Measurements from ENCODE around the gene IL1R1. TPM values are rescaled to one million over a fixed set of nuclear protein-coding genes. Genes with fewer than 3 reads are reported as not detected.

Gene IL1R1
- total RNA-seq, 1 experiment from 2014 or later = 0.39 TPM

DNA sequence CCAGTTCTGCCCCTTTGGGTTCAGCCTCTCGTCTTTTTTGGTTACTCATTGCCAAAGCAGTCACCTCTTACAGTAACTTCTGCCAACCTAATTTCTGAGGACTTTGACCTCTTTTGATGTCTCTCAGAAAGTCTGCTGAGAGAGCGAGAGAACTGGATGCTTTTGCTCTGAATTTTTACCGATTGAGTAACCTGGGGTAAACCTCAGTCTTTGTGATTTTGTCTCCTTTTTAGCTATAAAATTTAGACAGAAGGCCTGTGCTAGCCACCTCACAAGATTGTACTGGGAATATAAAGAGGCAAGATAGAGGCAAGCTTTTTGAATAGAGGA lies 34.8 kb upstream of the IL1R1 start:
- H3K79me2 ChIP-seq (ENCODE audit: insufficient read depth, low read length) = no peaks in the 10 kb centered on the region
- H2BK15ac ChIP-seq (ENCODE audit: low read depth, low read length) = no peak overlapping the region
- H3K4me1 Mint-ChIP-seq = peaks cover 17 to 21% of the 10 kb centered on the region in 2 experiments
- no peaks in the 10 kb centered on the region for H3K23me2 ChIP-seq (ENCODE audit: insufficient read length, low read depth, low read length, poor library complexity, severe bottlenecking)
- no peak overlapping the region for H2BK5ac ChIP-seq (ENCODE audit: insufficient read length, low read length)
- TF ChIP-seq, protein P1, sequence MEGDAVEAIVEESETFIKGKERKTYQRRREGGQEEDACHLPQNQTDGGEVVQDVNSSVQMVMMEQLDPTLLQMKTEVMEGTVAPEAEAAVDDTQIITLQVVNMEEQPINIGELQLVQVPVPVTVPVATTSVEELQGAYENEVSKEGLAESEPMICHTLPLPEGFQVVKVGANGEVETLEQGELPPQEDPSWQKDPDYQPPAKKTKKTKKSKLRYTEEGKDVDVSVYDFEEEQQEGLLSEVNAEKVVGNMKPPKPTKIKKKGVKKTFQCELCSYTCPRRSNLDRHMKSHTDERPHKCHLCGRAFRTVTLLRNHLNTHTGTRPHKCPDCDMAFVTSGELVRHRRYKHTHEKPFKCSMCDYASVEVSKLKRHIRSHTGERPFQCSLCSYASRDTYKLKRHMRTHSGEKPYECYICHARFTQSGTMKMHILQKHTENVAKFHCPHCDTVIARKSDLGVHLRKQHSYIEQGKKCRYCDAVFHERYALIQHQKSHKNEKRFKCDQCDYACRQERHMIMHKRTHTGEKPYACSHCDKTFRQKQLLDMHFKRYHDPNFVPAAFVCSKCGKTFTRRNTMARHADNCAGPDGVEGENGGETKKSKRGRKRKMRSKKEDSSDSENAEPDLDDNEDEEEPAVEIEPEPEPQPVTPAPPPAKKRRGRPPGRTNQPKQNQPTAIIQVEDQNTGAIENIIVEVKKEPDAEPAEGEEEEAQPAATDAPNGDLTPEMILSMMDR (conservative IDR thresholded peaks at IDR 0.05) = no peak
- H3K4me1 ChIP-seq (ENCODE audit: insufficient read depth, low read length) = no peaks in the 10 kb centered on the region; the same call in 1 of the 2 replicates
- no peak overlapping the region for H4K91ac ChIP-seq (ENCODE audit: insufficient read length, low read depth, low read length)
- H3K27me3 ChIP-seq (ENCODE audit: insufficient read depth, low read length) = no peaks in the 10 kb centered on the region
- H3K36me3 Mint-ChIP-seq (ENCODE audit: insufficient read depth in 1 of 3, low read depth in 3 of 3) = peaks cover 0 to 6% (median 5%) of the 10 kb centered on the region in 3 experiments; a peak in 2 of 7 replicates
- H3K4me3 Mint-ChIP-seq = no peak overlapping the region
- no peaks in the 10 kb centered on the region for H3K79me1 ChIP-seq (ENCODE audit: insufficient read depth, low read depth, low read length, poor library complexity, severe bottlenecking)
- no CpG with 5 or more reads among the region's 3 CpGs for WGBS (ENCODE audit: extremely low coverage, insufficient read length, low lambda C conversion rate)
- H3T11ph ChIP-seq (ENCODE audit: low read length) = no peak overlapping the region
- no peak overlapping the region for H2BK120ac ChIP-seq (ENCODE audit: low read depth, low read length, poor library complexity, severe bottlenecking)
- no peak overlapping the region for H4K5ac ChIP-seq (ENCODE audit: insufficient read length, low read depth, low read length)
- peaks cover 1% of the 10 kb centered on the region; the same call in 1 of the 2 replicates for H3K27me3 Mint-ChIP-seq (ENCODE audit: low read depth)
- H3K27ac Mint-ChIP-seq = no peak overlapping the region
- H3K9ac ChIP-seq (ENCODE audit: extremely low read depth, insufficient read length, low read length) = no peak overlapping the region
- no peaks in the 10 kb centered on the region for H4K20me1 ChIP-seq (ENCODE audit: control insufficient read depth, insufficient read depth, insufficient read length)
- no peak overlapping the region for H3K18ac ChIP-seq (ENCODE audit: insufficient read length, low read depth, low read length)
- H3K9me3 ChIP-seq (ENCODE audit: control insufficient read depth, low read depth, low read length) = no peaks in the 10 kb centered on the region
- DNase-seq = no peak
- H3K27ac ChIP-seq (ENCODE audit: insufficient read length, low read depth, low read length) = no peak overlapping the region
- peaks cover 0 to 2% of the 10 kb centered on the region in 2 experiments; a peak in 4 of 5 replicates for H3K9me3 Mint-ChIP-seq
- no peak overlapping the region for H2AK5ac ChIP-seq (ENCODE audit: insufficient read length, low read length)
- no peak overlapping the region for H3K14ac ChIP-seq (ENCODE audit: insufficient read depth, low read length)
- no peak overlapping the region for H3K56ac ChIP-seq (ENCODE audit: insufficient read length, low read depth, low read length)
- no peak overlapping the region for H4K8ac ChIP-seq (replicated peaks; ENCODE audit: insufficient read length, low read depth, low read length)
- no peak overlapping the region for H3K23ac ChIP-seq (ENCODE audit: insufficient read length, low read depth, low read length)
- no peak overlapping the region for H3K4me2 ChIP-seq (ENCODE audit: insufficient read depth, insufficient read length, low read length)
- H3K4ac ChIP-seq (ENCODE audit: low read depth, low read length) = no peak overlapping the region
- H2BK20ac ChIP-seq (ENCODE audit: low read depth, low read length, poor library complexity, severe bottlenecking) = no peak overlapping the region
- H2AFZ ChIP-seq (ENCODE audit: low read length) = no peak overlapping the region
- no peak overlapping the region for H2BK12ac ChIP-seq (ENCODE audit: insufficient read length, low read depth, low read length)
